ENCODE results near the gene RNF123.

RNF123 gene

GRCh38 chr3:49689046-49689907 lies at the start of gene RNF123, which contains the start of gene MST1:
RNF123 (plus strand) TSS chr3:49689557; CDS start chr3:49691166, 1,609 bp downstream.
MST1 (minus strand) TSS chr3:49689474; CDS start chr3:49688691, 783 bp downstream.
- peak; percentile 79 for DNase-seq

GRCh38 chr3:49641292-49641691 lies 48.1 kb upstream of the RNF123 start:
- DNase-seq: no peak

- no peak for DNase-seq
Measured at GRCh38 chr3:49641921-49642707, 47.2 kb upstream of the RNF123 start.

- no peak for DNase-seq
Measured at GRCh38 chr3:49642708-49643145, 46.6 kb upstream of the RNF123 start.

- DNase-seq: no peak
Measured at GRCh38 chr3:49644684-49645083, 44.7 kb upstream of the RNF123 start.

- no peak for DNase-seq
Measured at GRCh38 chr3:49646236-49646635, 43.1 kb upstream of the RNF123 start.

- DNase-seq: no peak
Measured at GRCh38 chr3:49647741-49648140, 41.6 kb upstream of the RNF123 start.

GRCh38 chr3:49648354-49649019 lies 40.9 kb upstream of the RNF123 start:
- DNase-seq: no peak

- no peak for DNase-seq
Measured at GRCh38 chr3:49649576-49649975, 39.8 kb upstream of the RNF123 start.

GRCh38 chr3:49650177-49650576 lies 39.2 kb upstream of the RNF123 start:
- no peak for DNase-seq

GRCh38 chr3:49650637-49651036 lies 38.7 kb upstream of the RNF123 start:
- DNase-seq: no peak

GRCh38 chr3:49652218-49652902 lies 37.0 kb upstream of the RNF123 start:
- no peak for DNase-seq

- no peak for DNase-seq
Measured at GRCh38 chr3:49652903-49653415, 36.4 kb upstream of the RNF123 start.

- no peak for DNase-seq
Measured at GRCh38 chr3:49653621-49654020, 35.7 kb upstream of the RNF123 start.

- no peak for DNase-seq
Measured at GRCh38 chr3:49654176-49654825, 35.1 kb upstream of the RNF123 start.

GRCh38 chr3:49654955-49655556 lies 34.3 kb upstream of the RNF123 start:
- no peak for DNase-seq

- no peak for DNase-seq
Measured at GRCh38 chr3:49655731-49656285, 33.5 kb upstream of the RNF123 start.

- peak; percentile 4 for DNase-seq
Measured at GRCh38 chr3:49656541-49657112, 32.7 kb upstream of the RNF123 start.

- DNase-seq: no peak
Measured at GRCh38 chr3:49657208-49657915, 32.0 kb upstream of the RNF123 start.

- DNase-seq: no peak
Measured at GRCh38 chr3:49658711-49659110, 30.6 kb upstream of the RNF123 start.
